Activated naive CD4-positive, alpha-beta T cell treated with anti-CD3 and anti-CD28 coated beads for 36 hours (primary cell): ENCODE results near the gene EGLN2. TPM values are rescaled to one million over a fixed set of nuclear protein-coding genes. Genes with fewer than 3 reads are reported as not detected.
"Not testable (repeated sequence)": the region's sequence is repeated elsewhere in the genome, so short reads cannot be mapped to it uniquely, and the experiment has no call there.

Experiments used
- CTCF ChIA-PET: fragments of 350-600 bp; sonication (Branson Sonifier 250); formaldehyde crosslinking; loops from one replicate; lab custom pipeline; 2021; ENCODE audit warnings: antibody characterized with exemption; lab: Charles Lee
- DNase-seq: peaks from one replicate; pipeline ENCODE4 v3.0.0-alpha.2; 2020
- H3K27ac Mint-ChIP-seq: one replicate; pipeline ENCODE4 v1.8.0; 2021; ENCODE audit warnings: mild to moderate bottlenecking, mixed read lengths
- H3K27me3 Mint-ChIP-seq: one replicate; pipeline ENCODE4 v1.8.0; 2021; ENCODE audit warnings: low read depth, mixed read lengths
- H3K36me3 Mint-ChIP-seq: one replicate; pipeline ENCODE4 v1.8.0; 2021; ENCODE audit warnings: low read depth, mixed read lengths
- H3K4me1 Mint-ChIP-seq: one replicate; pipeline ENCODE4 v1.8.0; 2021; ENCODE audit warnings: low read depth, mixed read lengths
- H3K4me3 Mint-ChIP-seq: one replicate; pipeline ENCODE4 v1.8.0; 2021; ENCODE audit warnings: mild to moderate bottlenecking, moderate library complexity, mixed read lengths
- H3K9me3 Mint-ChIP-seq: one replicate; pipeline ENCODE4 v1.8.0; 2021; ENCODE audit warnings: mixed read lengths
- intact Hi-C: fragments of 100-400 bp; cut with micrococcal nuclease; formaldehyde crosslinking; loops from one replicate; pipeline ENCODE4 v1.15.1; 2023
- total RNA-seq, 2 experiments: library from RNA; stranded (reverse); gene quantifications; one replicate each; pipeline ENCODE4 v1.2.3, GENCODE V29; 2021

Gene EGLN2
- total RNA-seq, 2 experiments from 2014 or later: 80.0 to 83.7 TPM

GRCh38 chr19:40813182-40813581 lies 14.2 kb downstream of the EGLN2 start:
- Mint-ChIP-seq H3K27me3 (no peaks in the 10 kb centered on the region), H3K4me3 (no peak overlapping the region), H3K9me3 (no peaks in the 10 kb centered on the region), H3K27ac (no peak overlapping the region), H3K4me1 (peaks cover 33% of the 10 kb centered on the region), H3K36me3 (peaks cover 3% of the 10 kb centered on the region)
- CTCF ChIA-PET: no interaction called here
- DNase-seq: no peak
- intact Hi-C loops: no loop called here

GRCh38 chr19:40815223-40815622 lies 16.2 kb downstream of the EGLN2 start:
- H3K4me3 Mint-ChIP-seq: no peak overlapping the region
- no peak overlapping the region for H3K27ac Mint-ChIP-seq
- DNase-seq: no peak
- CTCF ChIA-PET: no interaction called here
- intact Hi-C loops: loop anchor here (2.0 kb wide), 1 partner anchor 318 kb away; no protein-coding TSS in a partner anchor
- no peaks in the 10 kb centered on the region for H3K9me3 Mint-ChIP-seq
- H3K27me3 Mint-ChIP-seq: no peaks in the 10 kb centered on the region
- no peaks in the 10 kb centered on the region for H3K36me3 Mint-ChIP-seq
- peaks cover 40% of the 10 kb centered on the region for H3K4me1 Mint-ChIP-seq

GRCh38 chr19:40818480-40819399 lies 19.7 kb downstream of the EGLN2 start:
- H3K27me3 Mint-ChIP-seq, H3K9me3 Mint-ChIP-seq, H3K36me3 Mint-ChIP-seq: not testable (repeated sequence)
- H3K27ac Mint-ChIP-seq: peak overlapping the region; percentile 67
- peaks cover 25% of the 10 kb centered on the region for H3K4me1 Mint-ChIP-seq
- DNase-seq: peak; percentile 90
- intact Hi-C loops: loop anchor here (1.0 to 2.0 kb wide), 3 partner anchors 14 to 155 kb away; no protein-coding TSS in a partner anchor
- CTCF ChIA-PET: interaction anchor here (0.6 to 3.2 kb wide), 14 partner anchors 12 to 444 kb away, joined by 3 to 44 read pairs (median 4); partner anchors contain the start of genes ACTMAP, RAB4B and SNRPA
- peak overlapping the region; percentile 77 for H3K4me3 Mint-ChIP-seq

GRCh38 chr19:40819479-40820234 lies 20.7 kb downstream of the EGLN2 start:
- H3K36me3 Mint-ChIP-seq, H3K9me3 Mint-ChIP-seq, H3K27me3 Mint-ChIP-seq, H3K27ac Mint-ChIP-seq, H3K4me3 Mint-ChIP-seq: not testable (repeated sequence)
- intact Hi-C loops: loop anchor here (1.0 to 2.0 kb wide), 3 partner anchors 15 to 156 kb away; no protein-coding TSS in a partner anchor
- DNase-seq: peak; percentile 81
- H3K4me1 Mint-ChIP-seq: peaks cover 25% of the 10 kb centered on the region
- CTCF ChIA-PET: interaction anchor here (0.6 to 3.2 kb wide), 21 partner anchors 12 to 450 kb away, joined by 3 to 44 read pairs (median 4); partner anchors contain the start of genes ACTMAP, RAB4B and SNRPA

GRCh38 chr19:40822161-40822560 lies 23.2 kb downstream of the EGLN2 start:
- no peaks in the 10 kb centered on the region for H3K27me3 Mint-ChIP-seq
- H3K27ac Mint-ChIP-seq: no peak overlapping the region
- intact Hi-C loops: no loop called here
- no peak for DNase-seq
- no peak overlapping the region for H3K4me3 Mint-ChIP-seq
- no peaks in the 10 kb centered on the region for H3K36me3 Mint-ChIP-seq
- CTCF ChIA-PET: no interaction called here
- peaks cover 37% of the 10 kb centered on the region for H3K4me1 Mint-ChIP-seq
- no peaks in the 10 kb centered on the region for H3K9me3 Mint-ChIP-seq

GRCh38 chr19:40822704-40823553 lies 23.9 kb downstream of the EGLN2 start:
- H3K4me3 Mint-ChIP-seq, H3K27ac Mint-ChIP-seq, H3K27me3 Mint-ChIP-seq, DNase-seq, intact Hi-C loops, CTCF ChIA-PET, H3K9me3 Mint-ChIP-seq, H3K36me3 Mint-ChIP-seq: not testable (repeated sequence)
- H3K4me1 Mint-ChIP-seq: peaks cover 34% of the 10 kb centered on the region

GRCh38 chr19:40824916-40825315 lies 25.9 kb downstream of the EGLN2 start:
- H3K27me3 Mint-ChIP-seq, H3K27ac Mint-ChIP-seq, H3K4me3 Mint-ChIP-seq, H3K36me3 Mint-ChIP-seq, H3K9me3 Mint-ChIP-seq, intact Hi-C loops, DNase-seq: not testable (repeated sequence)
- CTCF ChIA-PET: interaction anchor here (0.6 kb wide), 1 partner anchor 13 kb away, joined by 5 read pairs; no protein-coding TSS in a partner anchor
- peaks cover 16% of the 10 kb centered on the region for H3K4me1 Mint-ChIP-seq

GRCh38 chr19:40825460-40826095 lies 26.6 kb downstream of the EGLN2 start:
- H3K27me3 Mint-ChIP-seq, H3K36me3 Mint-ChIP-seq, CTCF ChIA-PET, H3K9me3 Mint-ChIP-seq, H3K4me3 Mint-ChIP-seq, intact Hi-C loops, H3K27ac Mint-ChIP-seq, DNase-seq: not testable (repeated sequence)
- peaks cover 16% of the 10 kb centered on the region for H3K4me1 Mint-ChIP-seq

- H3K27me3 Mint-ChIP-seq, DNase-seq, H3K27ac Mint-ChIP-seq, H3K36me3 Mint-ChIP-seq, intact Hi-C loops, H3K4me3 Mint-ChIP-seq, H3K9me3 Mint-ChIP-seq, CTCF ChIA-PET: not testable (repeated sequence)
- H3K4me1 Mint-ChIP-seq: peaks cover 16% of the 10 kb centered on the region
Measured at GRCh38 chr19:40826312-40826698, 27.3 kb downstream of the EGLN2 start.

- H3K9me3 Mint-ChIP-seq, H3K27ac Mint-ChIP-seq, H3K36me3 Mint-ChIP-seq, H3K27me3 Mint-ChIP-seq, intact Hi-C loops, H3K4me3 Mint-ChIP-seq, CTCF ChIA-PET: not testable (repeated sequence)
- H3K4me1 Mint-ChIP-seq: peaks cover 16% of the 10 kb centered on the region
- DNase-seq: peak; percentile 46
Measured at GRCh38 chr19:40826699-40827385, 27.9 kb downstream of the EGLN2 start.
